HUES6 (cell line): ENCODE data around the gene AP1G1.
"Not testable (repeated sequence)": the region's sequence is repeated elsewhere in the genome, so short reads cannot be mapped to it uniquely, and the experiment has no call there.

ENCODE experiments used
- H3K27ac ChIP-seq: 2 replicates; pipeline ENCODE4 v1.7.0; 2013; ENCODE audit warnings: low read depth, mild to moderate bottlenecking, low read length, inconsistent platforms
- H3K27me3 ChIP-seq: 2 replicates; pipeline ENCODE4 v1.6.1; 2013; ENCODE audit warnings: low read length; ENCODE audit not compliant: control insufficient read depth, insufficient read depth
- H3K36me3 ChIP-seq: 2 replicates; pipeline ENCODE4 v1.6.1; 2013; ENCODE audit warnings: low read length; ENCODE audit not compliant: control insufficient read depth, insufficient read depth
- H3K4me1 ChIP-seq: 2 replicates; pipeline ENCODE4 v1.6.1; 2013; ENCODE audit warnings: low read length; ENCODE audit not compliant: control insufficient read depth, insufficient read depth
- H3K4me3 ChIP-seq: 2 replicates; pipeline ENCODE4 v1.5.1; 2013; ENCODE audit warnings: low read depth, low read length
- H3K9ac ChIP-seq: one replicate; pipeline ENCODE4 v1.6.1; 2013; ENCODE audit warnings: mild to moderate bottlenecking, low read length
- H3K9me3 ChIP-seq: 2 replicates; pipeline ENCODE4 v1.6.1; 2013; ENCODE audit warnings: low read depth, low read length; ENCODE audit not compliant: control insufficient read depth, insufficient read depth

AP1G1 gene

DNA sequence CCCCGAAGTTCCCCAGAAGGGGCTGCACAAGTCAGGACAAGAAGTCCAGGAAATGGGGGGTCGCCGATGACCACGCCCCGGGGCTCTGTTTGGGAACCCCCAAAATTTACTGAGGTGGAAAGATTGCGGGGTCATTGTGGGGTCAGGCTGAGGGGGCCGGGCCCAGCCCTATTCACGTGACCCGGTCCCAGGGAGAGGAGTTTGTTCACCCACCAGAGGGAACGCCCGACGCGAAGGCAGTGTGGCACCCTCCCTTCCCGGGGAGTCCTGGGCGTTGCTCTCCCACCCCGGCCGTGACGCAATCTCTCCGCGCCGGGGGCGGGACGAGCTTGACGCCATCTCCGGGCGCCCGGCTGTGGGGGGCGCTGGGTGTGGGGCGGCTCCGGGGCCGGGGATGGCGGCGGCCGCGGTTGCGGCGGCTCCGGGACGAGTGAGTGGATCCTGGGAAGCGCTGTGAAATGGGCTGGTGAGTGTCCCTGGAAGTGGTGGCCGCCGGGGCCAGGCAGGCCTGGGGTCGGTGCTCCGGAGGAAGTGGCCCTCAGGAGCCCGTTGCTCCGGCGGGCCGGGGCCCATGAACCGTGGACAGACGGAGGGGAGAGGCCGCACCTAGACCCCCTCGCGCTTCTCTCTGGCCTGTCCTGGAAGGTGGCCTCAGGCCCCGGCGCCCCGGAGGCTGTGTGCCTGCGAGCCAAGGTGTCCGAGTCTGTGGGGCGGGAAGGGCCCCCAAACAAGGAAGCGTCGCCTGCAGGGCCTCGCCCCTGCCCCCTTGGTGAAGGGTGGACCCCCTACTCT, 37.2 kb upstream of the AP1G1 start, which contains the start of gene ATXN1L:
ATXN1L (plus strand) TSS at position 338 of the 792 bp plus-strand sequence. CDS start 3,765 bp downstream, outside the sequence.
- Histone ChIP-seq H3K36me3 (peaks cover 31% of the 10 kb centered on the region), H3K4me3 (peak within 1 kb of the TSS; percentile 95)

DNA sequence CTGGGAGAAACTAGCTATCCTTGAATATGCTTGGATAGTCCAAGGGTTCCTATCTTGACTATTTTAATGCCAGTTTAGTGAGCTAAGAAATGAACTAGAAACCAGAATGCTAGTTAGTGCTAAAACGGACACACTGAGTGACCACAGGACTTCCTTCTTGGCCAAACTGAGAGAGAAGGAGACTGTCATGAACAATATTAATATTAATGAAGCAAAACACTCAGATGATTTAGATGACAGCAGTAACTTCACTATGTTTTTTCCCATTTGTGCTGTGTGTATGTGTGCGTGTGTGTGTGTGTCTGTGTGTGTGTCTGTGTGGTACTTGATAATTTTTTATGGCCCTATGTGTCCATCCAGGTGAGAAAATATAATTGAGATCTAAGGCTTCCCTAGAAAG, 34.9 kb upstream of the AP1G1 start:
- peaks cover 9% of the 10 kb centered on the region for H3K36me3 ChIP-seq
- no peak overlapping the region for H3K27ac ChIP-seq
- no peak overlapping the region for H3K9ac ChIP-seq
- no peak overlapping the region for H3K4me3 ChIP-seq
- H3K4me1 ChIP-seq = peaks cover 5% of the 10 kb centered on the region; the same call in 1 of the 2 replicates
- H3K27me3 ChIP-seq = no peaks in the 10 kb centered on the region
- H3K9me3 ChIP-seq = no peaks in the 10 kb centered on the region

More for the DNA sequence above, 37.2 kb upstream of the AP1G1 start, which contains the start of gene ATXN1L:
- Histone ChIP-seq H3K4me1 (peaks cover 5% of the 10 kb centered on the region; the same call in 1 of the 2 replicates), H3K27ac (peak within 1 kb of the TSS; percentile 87), H3K9me3 (no peaks in the 10 kb centered on the region), H3K9ac (peak within 1 kb of the TSS; percentile 87), H3K27me3 (no peaks in the 10 kb centered on the region)

DNA sequence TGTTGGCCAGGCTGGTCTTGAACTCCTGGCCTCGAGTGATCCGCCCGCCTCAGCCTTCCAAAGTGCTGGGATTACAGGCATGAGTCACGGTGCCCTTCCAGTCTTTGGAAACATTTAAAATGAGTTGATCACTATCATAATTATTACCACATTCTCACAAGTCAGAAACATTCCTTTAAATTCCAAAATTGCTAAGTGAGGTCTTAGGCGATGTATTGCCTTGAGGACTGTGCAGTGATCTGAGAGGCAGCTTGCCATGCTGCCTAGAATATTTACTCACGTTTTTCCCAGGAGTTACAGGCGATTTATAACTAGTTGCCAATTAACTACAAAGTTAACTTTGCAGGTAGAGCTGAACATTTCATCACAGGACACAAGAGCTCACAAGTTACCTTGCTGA, 31.4 kb upstream of the AP1G1 start:
- Histone ChIP-seq H3K27me3 (no peaks in the 10 kb centered on the region), H3K4me3 (no peak overlapping the region), H3K9ac (no peak overlapping the region), H3K9me3 (no peaks in the 10 kb centered on the region), H3K27ac (no peak overlapping the region), H3K4me1 (no peaks in the 10 kb centered on the region), H3K36me3 (no peaks in the 10 kb centered on the region)

DNA sequence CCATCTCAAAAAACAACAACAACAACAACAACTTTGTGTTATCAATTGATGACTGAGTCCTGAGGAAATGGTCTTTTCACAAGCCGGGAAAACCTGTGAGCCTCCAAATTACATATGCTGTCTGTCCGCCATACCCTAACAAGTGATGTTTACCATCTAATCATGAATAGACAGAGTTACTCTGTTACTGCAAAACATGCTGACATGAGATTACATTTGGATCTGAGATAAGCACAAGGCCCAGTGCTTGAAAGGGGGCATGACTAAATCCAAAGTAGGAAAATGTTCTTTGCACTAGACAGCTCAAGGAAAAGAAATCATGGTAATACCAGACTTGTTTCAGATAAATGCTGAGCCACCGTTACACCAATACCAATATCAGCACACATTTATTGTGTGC, 28.5 kb upstream of the AP1G1 start:
- H3K36me3 ChIP-seq = no peaks in the 10 kb centered on the region
- H3K4me1 ChIP-seq = no peaks in the 10 kb centered on the region
- H3K9me3 ChIP-seq = no peaks in the 10 kb centered on the region
- no peak overlapping the region for H3K9ac ChIP-seq
- H3K27ac ChIP-seq = no peak overlapping the region
- H3K4me3 ChIP-seq = no peak overlapping the region
- no peaks in the 10 kb centered on the region for H3K27me3 ChIP-seq

DNA sequence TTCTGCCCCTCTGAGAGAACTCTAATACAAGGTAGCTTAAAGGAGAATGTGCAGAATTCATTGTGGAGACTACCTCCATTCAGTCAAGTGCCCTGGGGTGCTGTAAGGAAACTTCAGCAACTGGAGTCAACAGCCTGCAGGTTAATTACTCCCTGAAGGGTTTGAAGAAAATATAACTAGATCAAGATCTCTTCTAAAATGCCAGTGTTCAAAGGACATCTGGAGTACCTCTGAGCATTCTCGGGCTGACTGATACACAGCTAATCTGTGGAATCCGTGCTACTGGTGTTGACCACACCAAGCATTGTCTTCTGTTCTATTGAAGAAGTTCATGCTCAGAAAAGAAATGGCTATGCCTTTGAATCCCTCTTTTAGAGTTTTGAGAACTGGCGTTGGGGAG, 25.7 kb upstream of the AP1G1 start:
- Histone ChIP-seq H3K9ac (no peak overlapping the region), H3K9me3 (no peaks in the 10 kb centered on the region), H3K27me3 (no peaks in the 10 kb centered on the region), H3K4me3 (no peak overlapping the region), H3K27ac (no peak overlapping the region), H3K36me3 (no peaks in the 10 kb centered on the region), H3K4me1 (no peaks in the 10 kb centered on the region)

DNA sequence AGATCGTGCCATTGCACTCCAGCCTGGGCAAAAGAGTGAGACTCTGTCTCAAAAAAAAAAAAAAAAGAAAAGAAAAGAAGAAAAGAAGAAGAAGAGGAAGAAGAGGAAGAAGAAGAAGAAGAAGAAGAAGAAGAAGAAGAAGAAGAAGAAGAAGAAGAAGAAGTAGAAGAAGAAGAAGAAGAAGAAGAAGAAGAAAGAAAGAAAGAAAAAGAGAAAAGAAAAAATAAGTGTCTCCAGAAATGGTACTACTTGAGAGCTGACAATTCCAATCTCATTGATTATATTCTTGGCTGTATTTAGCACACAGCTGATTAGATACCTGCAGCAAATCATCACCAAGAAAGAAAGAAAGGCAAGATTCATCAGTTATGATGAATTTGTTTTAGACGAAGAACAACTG, 23.5 kb upstream of the AP1G1 start:
- not testable (repeated sequence) for H3K36me3 ChIP-seq, H3K4me1 ChIP-seq, H3K4me3 ChIP-seq, H3K9ac ChIP-seq, H3K27ac ChIP-seq, H3K27me3 ChIP-seq, H3K9me3 ChIP-seq

DNA sequence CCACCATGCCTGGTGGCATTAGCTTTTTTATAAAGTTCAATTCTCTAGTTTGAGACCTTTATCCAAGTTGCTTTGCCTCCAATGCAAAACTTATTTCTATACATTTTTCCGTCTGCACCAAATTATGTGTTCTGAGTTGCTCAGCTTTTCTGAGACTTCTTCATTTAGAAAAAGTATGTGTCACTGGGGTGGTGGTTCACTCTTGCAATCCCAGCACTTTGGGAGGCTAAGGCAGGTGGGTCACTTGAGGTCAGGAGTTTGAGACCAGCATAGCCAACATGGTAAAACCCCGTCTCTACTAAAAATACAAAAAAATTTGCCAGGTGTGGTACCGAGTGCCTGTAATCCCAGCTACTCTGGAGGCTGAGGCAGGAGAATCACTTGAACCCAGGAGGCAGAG, 23.1 kb upstream of the AP1G1 start:
- H3K9ac ChIP-seq, H3K27me3 ChIP-seq, H3K4me3 ChIP-seq, H3K27ac ChIP-seq, H3K9me3 ChIP-seq, H3K4me1 ChIP-seq, H3K36me3 ChIP-seq: not testable (repeated sequence)

DNA sequence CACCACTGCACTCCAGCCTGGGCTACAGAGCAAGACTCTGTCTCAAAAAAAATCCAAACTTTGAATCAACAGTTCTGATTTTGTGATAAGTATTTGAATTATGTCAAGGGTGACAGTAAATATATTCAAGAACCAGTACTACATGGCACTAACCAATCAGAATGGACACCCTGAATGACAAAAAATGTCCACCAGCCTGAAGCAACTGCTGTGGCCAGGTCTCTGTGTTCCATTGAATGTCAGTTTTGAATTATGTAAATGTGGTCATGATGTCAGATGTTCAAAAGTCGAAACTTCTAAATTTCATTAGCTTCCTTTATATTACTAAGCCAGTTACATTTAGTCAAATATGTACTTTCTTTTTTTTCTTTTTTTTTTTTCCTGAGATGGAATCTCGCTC, 21.7 kb upstream of the AP1G1 start:
- Histone ChIP-seq H3K9me3 (no peaks in the 10 kb centered on the region), H3K27me3 (no peaks in the 10 kb centered on the region), H3K4me3 (no peak overlapping the region), H3K4me1 (no peaks in the 10 kb centered on the region), H3K9ac (no peak overlapping the region), H3K36me3 (no peaks in the 10 kb centered on the region), H3K27ac (no peak overlapping the region)

DNA sequence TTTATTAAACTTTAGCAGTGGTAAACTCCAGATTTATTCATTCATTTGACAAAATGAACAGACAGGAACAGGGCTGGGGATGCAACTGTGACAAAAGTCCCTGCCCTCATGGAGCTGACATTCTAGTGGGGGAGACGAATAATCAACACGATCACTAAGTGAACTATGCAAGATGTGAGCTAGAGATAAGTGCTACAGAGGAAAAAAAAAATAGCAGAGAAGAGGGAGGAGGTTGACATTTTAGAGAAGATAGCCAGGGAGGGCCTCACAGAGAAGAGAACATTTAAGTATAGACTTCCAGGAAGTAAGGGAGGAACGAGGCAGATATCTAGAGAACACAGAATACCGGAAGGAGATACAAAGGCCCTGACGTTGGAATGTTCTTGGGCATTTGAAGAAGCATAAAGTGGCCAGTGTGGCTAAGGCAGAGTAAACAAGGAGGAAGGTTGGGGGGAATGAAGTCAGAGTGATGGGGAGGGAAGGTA, 17.9 kb upstream of the AP1G1 start:
- Histone ChIP-seq H3K4me3 (no peak overlapping the region), H3K27ac (no peak overlapping the region), H3K9ac (no peak overlapping the region), H3K9me3 (no peaks in the 10 kb centered on the region), H3K4me1 (no peaks in the 10 kb centered on the region), H3K27me3 (no peaks in the 10 kb centered on the region), H3K36me3 (no peaks in the 10 kb centered on the region)

DNA sequence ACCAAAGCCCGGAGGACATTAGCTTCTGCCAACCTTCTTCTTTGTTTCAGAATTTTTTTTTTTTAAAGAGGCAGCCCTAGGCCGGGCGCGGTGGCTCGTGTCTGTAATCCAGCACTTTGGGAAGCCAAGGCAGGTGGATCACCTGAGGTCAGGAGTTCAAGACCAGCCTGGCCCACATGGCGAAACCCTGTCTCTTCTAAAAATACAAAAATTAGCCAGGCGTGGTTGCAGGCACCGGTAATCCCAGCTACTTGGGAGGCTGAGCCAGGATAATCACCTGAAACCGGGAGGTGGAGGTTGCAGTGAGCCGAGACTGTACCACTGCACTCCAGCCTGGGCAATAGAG, 8.5 kb upstream of the AP1G1 start:
- not testable (repeated sequence) for H3K27ac ChIP-seq

DNA sequence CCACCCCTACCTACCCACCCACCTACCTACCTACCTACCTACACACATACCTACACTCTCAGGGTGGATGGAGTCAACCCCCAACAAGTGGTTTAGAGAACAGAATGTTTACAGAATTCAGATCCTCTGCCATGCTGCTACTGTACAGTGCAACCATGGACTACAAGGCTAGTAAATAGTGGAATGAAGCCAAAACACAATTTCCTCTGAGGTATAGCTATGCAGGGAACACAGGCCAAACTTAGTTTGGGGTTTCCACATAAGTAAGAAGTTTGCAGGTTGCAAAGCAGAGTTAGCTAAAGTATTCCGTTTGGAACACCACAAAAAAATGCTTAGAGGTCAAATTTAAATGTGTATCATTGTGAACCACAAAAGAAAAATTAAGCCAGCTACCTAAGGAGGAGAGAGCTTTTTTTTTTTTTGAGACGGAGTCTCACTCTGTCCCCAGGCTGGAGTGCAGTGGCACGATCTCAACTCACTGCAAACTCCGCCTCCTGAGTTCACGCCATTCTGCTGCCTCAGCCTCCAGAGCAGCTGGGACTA, 2.7 kb upstream of the AP1G1 start:
- H3K4me1 ChIP-seq = 0 out of 2 replicates have a peak, but pooled peaks cover 2% of the 10 kb centered on the region
- no peak overlapping the region for H3K9ac ChIP-seq
- H3K36me3 ChIP-seq = peaks cover 2% of the 10 kb centered on the region
- no peaks in the 10 kb centered on the region for H3K9me3 ChIP-seq
- no peaks in the 10 kb centered on the region for H3K27me3 ChIP-seq
- no peak overlapping the region for H3K27ac ChIP-seq
- H3K4me3 ChIP-seq = no peak overlapping the region

More for the DNA sequence above, 8.5 kb upstream of the AP1G1 start:
- not testable (repeated sequence) for H3K4me3 ChIP-seq, H3K9me3 ChIP-seq, H3K9ac ChIP-seq, H3K27me3 ChIP-seq, H3K4me1 ChIP-seq, H3K36me3 ChIP-seq
